SKM-1 (cell line): ENCODE data around the gene UFC1.
A peak's percentile ranks its signal among the peaks of the same experiment; 100 is the strongest.

Source experiments
- DNase-seq: peaks from one replicate; lab custom pipeline; 2025; ENCODE audit not compliant: unreplicated experiment; lab: John Stamatoyannopoulos, UW

UFC1 gene

DNA sequence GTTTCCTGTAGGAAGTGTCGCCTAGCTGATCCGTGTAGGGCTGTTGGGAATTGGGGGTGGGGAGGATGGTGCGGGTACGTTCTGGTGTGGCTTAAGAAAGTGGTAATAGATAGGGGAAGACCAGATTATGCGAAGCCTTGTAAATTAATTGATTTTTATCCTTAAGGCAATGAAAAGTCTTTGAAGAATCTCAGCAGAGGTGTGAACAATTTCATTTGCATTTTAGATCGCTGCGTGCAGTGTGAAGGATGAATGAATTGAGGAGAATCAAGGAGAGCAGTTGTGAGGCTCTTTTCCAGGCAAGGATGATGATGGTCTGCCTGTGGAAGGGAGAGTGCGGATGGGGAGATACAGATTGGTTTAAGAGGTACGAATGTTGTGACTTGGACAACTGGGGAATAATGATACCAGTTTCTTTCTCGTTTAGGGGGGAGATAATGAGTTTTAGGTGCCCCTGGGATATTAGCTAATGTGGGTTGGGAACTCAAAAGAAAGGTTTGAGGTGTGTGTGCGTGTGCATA lies 20.5 kb upstream of the UFC1 start:
- no peak for DNase-seq

DNA sequence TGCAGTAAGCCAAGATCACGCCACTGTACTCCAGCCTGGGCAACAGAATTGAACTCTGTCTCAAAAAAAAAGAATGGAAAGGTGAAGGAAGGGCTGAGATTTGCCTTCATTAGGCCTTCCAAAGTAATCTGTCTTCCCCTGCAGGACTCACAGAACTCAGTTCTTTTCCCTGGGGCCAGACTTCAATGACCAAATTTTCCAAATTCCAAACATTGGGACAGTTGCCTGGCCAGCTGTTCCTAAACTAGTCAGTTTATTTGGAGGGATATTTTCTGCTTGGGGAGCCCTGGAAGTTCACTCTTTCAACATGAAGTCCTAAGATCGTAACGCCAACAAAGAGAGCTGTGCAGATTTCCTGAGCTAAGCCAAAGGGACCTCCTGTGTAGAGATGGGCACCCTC lies 15.9 kb upstream of the UFC1 start:
- no peak for DNase-seq

DNA sequence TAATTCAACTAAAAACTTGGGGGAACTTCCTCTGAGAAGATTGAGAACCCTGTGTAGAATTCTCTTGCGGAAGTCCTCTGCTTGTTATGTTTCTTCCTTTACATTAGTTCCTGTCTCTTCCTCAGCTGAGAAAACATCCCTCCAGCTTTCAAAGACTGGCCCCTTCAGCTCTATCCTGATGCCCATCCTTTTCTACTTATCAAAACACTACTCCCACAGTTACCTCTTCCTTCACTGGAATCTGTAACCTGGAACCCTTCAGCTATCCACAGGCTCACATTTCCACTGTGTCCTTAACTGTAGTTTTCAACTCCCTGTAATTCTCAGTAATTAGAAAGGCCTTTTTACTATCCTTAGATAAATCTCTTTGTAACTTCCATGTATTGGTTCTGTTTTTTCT lies 15.3 kb upstream of the UFC1 start:
- no peak for DNase-seq

DNA sequence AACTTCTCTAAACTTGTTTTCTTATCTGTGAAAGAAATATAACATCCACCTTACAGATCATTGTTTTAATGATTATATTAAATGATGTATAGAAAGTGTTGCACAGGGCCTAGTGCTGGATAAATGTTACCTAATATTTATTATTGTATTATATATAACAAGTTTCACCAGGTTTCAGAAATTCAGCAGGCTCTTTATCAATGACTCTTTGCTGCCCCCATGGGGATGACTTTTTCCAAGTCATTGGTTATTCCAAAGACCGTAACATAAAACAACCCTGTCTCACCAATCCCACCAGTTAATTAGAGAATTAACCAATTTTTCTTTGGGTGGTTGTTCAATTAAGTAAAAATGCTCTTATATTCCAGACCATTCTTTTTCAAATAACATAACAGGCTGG lies 14.0 kb upstream of the UFC1 start:
- DNase-seq: peak; percentile 61

DNA sequence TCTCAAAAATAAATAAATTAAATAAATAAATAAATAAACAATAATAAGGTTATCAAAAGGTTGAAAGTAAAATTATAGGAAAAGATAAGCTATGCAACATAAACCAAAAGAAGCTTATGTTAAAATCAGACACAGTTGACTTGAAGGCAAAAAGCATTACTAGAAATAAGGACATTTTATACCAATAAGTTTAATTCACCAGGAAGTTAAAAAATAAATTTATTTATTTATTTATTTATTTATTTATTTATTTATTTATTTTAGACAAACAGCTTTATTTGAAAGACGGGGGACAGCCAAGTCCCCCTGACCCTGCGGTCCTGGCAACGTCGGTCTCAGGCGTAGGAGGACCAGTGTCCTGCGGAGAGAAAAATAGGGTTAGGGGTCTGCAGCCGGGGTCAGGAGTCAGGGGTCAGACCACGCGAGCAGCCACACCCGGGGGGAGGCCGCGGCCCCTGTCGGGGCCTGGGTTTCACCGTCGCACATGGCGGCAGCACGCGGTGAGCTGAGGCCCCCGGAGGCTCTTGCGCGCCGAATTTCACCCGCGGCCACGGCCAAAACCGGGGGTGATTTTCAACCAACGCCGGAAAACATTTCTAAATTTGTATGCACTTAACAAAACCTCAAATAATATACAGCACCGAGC lies 12.9 kb upstream of the UFC1 start:
- DNase-seq: no peak

DNA sequence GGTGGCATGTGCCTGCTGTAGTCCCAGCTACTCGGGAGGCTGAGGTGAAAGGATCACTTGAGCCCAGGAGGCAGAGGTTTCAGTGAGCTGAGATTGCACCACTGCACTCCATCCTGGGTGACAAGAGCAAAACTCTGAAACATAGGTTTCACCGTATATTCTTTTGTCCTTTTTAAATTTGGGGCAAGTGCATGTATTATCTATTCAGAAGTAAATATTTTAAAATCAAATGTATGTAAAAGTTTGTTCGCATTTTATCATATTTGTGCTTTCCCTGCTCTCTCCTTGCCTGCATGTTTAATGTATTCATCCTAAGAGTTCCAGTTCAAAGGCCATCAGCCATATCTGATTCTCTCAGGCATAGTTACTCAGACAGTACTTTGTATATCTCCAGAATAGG lies 7.9 kb upstream of the UFC1 start:
- no peak for DNase-seq

DNA sequence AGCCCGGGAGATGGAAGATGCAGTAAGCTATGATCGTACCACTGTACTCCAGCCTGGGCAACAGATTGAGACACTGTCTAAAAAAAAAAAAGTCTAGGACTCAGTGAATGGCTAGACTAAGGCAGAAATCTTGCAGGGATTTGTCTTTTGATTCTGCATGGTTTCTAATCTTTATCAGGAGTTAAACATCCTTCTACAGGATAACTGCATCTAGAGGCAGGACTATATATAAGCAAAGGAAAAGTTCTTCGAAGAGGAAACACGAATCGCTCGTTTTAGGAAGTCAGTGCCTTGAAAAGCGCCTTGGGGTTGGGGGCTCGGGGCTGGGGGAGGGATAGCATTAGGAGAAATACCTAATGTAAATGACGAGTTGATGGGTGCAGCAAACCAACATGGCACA lies 602 bp upstream of the UFC1 start:
- no peak for DNase-seq

DNA sequence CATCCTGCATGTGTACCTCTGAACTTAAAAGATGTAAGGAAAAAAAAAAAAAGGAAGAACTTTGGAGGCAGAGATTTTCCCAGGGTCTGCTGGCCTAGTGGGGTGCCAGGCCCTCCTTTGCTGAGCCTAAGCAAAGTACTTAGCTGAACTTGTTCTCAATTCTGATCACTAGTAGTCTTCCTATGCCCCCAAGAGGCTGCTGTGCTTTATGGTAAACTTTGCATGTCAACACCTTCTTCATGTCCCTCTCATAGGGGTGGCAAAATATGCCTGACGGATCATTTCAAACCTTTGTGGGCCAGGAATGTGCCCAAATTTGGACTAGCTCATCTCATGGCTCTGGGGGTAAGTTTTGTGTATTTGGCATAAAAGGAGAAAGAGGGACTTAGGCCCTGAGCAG lies 4.1 kb downstream of the UFC1 start:
- DNase-seq: no peak

DNA sequence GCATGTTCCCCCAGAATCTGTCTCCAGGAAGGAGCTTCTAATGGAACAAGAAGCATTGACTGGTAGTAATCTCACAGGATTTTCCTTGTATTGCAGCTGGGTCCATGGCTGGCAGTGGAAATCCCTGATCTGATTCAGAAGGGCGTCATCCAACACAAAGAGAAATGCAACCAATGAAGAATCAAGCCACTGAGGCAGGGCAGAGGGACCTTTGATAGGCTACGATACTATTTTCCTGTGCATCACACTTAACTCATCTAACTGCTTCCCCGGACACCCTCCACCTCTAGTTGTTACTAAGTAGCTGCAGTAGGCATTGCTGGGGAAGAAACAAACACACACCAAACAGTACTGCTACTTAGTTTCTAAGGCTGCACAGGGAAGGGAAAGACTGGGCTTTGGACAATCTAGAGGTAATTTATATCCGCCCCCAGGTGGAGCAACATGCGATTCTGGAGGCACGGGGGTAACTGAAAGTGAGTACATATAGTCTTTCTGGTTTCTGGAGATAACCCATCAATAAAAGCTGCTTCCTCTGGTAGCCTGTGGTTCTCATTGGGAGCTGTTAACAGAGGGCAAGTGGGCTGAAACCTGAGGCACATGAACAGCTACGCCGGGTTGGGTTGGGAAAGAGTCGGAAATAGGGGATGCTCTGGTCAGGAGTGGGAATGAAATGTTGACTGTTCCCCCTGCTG lies 4.7 kb downstream of the UFC1 start:
- no peak for DNase-seq

DNA sequence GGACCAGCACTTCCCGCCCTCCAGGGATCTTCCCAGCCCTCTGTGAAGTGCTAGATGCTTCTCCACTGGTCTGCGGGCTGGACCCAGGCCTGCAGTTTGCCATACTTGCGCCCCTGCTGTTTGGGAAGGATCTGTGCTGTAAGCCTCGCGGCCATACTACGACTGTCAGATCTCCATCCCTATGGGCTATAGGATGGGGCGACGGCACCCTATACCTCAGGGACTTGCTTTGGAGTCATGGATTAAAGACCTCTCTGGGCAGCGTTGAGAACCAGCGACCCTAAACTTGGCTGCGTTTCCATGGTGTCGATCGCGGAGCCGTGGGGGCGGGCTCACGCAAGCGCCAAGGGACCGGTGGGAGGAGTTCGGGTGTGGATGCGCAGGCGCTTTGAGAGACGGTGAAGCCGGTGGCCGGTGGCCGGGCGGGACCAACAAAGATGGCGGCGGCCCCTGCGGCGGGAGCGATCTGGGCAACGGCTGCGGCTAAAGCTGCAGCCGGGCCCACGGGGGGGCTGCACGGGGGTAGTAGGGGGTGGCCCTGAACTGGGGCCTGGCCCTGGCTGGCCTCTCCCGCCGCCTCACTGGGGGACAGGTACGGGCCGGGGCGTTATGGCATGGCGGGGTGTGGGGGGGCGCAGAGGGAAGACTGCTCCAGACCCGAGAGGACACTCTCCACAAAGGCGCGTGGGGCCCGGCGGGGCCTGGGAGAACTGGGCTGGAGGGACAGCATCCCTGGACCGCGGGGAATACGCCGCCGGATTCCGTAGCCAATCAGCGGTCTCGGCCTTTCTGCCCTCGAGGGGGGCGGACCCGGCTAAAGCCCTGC lies 5.5 kb downstream of the UFC1 start, which contains the start of gene USP21:
Gene USP21 (plus strand): TSS at position 414 of the 826 bp plus-strand sequence. CDS start 1,141 bp downstream, outside the sequence.
- peak; percentile 94 for DNase-seq

DNA sequence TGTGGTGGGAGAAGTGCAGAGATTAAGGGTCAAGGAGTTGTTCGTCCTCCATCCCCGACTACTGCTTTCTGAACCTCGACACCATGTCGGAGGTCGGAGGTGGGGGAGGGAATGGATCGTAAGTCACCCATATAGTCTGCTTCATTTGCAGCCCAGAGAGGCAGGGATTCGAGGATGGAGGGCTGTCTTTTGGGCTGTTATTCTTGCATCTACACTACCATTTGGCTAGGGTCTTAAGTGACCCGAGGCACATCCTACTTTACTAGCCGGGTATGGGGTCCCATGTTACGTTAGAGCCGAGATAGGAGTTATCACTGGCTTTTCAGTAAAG lies 6.1 kb downstream of the UFC1 start:
- no peak for DNase-seq

DNA sequence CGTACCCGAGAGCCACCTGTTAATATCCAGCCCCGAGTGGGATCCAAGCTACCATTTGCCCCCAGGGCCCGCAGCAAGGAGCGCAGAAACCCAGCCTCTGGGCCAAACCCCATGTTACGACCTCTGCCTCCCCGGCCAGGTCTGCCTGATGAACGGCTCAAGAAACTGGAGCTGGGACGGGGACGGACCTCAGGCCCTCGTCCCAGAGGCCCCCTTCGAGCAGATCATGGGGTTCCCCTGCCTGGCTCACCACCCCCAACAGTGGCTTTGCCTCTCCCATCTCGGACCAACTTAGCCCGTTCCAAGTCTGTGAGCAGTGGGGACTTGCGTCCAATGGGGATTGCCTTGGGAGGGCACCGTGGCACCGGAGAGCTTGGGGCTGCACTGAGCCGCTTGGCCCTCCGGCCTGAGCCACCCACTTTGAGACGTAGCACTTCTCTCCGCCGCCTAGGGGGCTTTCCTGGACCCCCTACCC lies 6.9 kb downstream of the UFC1 start:
- no peak for DNase-seq

DNA sequence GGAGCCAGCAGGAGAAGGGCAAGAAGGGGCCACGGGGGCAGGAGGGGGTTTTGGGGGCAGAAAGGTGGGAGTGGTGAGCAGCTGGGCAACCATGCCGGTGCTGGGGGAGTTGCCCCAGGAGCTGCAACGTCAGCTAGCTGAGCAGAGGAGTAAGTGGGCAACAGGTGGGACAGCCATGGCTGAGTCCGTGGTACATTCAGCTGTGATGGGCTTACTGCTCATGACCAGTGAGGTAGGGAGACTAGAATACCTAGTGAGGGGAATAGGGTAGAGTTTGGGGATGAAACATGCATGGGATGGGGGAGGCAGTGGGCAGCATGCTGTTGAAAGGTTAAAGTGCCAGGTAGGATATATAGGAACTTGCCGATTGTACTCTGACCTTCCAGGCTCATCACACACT lies 7.9 kb downstream of the UFC1 start:
- no peak for DNase-seq

DNA sequence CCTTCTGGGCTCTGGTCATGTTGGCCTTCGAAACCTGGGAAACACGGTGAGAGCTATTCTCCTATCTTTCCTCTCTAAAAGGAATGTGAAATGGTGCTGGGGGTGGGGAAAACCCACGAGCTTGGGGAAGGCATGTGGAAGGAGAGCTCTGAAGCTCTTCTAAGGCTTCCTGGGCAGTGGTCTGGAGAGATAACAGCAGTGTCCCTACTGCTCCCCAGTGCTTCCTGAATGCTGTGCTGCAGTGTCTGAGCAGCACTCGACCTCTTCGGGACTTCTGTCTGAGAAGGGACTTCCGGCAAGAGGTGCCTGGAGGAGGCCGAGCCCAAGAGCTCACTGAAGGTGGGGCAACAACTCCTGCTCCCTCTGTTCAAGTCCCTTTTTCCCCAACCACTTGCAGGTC lies 8.3 kb downstream of the UFC1 start:
- no peak for DNase-seq

DNA sequence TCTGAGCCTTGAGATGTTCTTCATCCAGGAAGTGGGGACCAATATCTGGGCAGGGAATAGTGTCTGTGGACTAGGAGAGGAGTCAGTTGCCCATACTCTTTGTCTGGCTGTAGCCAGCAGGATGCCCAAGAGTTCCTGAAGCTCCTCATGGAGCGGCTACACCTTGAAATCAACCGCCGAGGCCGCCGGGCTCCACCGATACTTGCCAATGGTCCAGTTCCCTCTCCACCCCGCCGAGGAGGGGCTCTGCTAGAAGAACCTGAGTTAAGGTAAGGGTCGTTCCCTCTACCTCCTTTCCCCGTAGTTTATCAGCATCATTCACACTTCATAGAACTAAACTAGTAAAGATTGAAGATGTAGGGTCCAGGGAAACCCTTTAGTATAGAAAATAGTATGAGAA lies 9.0 kb downstream of the UFC1 start:
- DNase-seq: no peak

DNA sequence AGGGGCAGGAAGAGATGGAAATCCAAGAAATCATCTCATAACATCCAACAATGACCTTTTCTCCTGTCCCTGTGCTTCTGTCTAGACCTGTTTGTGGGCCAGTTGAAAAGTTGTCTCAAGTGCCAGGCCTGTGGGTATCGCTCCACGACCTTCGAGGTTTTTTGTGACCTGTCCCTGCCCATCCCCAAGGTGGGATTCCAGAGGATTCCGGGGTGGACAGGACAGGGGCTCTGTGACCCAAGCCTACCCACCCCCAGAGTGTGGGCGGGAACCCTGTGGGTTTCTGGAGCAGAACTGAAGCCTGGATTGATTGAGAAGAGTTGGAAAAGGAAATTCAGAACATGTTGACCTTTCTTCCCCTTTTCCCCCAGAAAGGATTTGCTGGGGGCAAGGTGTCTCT lies 10.0 kb downstream of the UFC1 start:
- DNase-seq: no peak

DNA sequence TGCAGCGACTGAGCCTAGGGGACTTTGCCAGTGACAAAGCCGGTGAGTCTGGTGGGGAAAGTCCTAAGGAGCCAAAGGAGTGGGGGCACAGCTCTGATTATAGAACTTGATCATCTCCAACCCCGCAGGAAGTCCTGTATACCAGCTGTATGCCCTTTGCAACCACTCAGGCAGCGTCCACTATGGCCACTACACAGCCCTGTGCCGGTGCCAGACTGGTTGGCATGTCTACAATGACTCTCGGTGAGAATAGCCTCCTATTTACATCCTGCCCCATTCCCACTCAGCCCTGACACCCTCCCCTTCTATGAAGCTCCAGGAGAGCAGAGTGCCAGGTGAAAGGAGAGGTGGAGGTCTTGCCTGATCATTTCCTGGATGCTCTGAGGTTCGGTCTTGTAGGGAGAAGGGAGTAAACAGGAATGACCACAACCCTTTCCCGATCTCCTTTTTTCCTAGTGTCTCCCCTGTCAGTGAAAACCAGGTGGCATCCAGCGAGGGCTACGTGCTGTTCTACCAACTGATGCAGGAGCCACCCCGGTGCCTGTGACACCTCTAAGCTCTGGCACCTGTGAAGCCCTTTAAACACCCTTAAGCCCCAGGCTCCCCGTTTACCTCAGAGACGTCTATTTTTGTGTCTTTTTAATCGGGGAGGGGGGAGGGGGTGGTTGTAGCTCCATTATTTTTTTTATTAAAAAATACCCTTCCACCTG lies 11.3 kb downstream of the UFC1 start:
- no peak for DNase-seq

DNA sequence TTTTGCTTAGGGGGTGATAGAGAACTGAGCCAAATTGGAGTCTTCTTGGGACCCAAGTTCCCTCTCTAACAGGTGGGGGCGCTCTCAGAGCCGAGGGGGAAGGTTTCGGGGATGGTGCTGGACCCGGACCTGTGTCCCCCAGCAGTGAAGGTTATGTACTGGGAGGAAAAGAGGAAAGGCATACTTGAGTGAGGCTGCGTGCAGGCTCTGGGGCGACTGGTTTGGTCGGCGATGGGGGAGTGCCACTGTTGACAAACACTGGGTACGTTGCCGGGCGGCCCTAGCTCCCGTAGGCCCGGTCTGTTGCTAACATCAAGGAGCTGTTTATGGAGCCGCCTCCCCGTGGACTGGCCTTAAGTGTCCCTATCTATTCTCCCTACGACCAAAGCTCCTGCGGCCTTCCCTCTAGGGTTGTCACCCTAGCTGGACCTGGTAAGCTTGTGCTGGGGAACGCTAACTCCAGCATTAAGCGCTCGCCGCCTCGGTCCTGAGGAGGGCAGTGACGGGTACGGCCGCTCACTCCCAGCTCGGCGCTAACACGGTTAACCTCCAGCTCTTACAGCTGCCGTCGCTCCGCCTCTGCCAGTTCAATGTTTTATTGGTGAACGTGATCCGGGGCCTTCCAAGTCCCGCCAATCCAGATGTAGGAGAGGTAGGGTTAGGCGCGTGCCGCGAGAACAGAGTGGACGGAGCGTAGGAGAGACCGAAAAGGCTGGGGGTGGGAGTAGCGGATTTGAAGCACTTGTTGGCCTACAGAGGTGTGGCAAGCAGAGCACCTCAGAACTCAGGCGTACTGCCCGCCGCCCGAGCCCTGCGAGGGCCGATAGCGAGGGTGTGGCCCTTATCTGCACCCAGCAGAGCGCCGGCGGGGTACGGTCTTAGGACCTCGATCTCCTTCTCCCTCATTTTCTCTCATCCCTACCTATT lies 12.2 kb downstream of the UFC1 start, which contains the start of gene PPOX:
Gene PPOX (plus strand): TSS at position 685 of the 927 bp plus-strand sequence. CDS start 422 bp downstream, outside the sequence.
- DNase-seq: peak; percentile 99

DNA sequence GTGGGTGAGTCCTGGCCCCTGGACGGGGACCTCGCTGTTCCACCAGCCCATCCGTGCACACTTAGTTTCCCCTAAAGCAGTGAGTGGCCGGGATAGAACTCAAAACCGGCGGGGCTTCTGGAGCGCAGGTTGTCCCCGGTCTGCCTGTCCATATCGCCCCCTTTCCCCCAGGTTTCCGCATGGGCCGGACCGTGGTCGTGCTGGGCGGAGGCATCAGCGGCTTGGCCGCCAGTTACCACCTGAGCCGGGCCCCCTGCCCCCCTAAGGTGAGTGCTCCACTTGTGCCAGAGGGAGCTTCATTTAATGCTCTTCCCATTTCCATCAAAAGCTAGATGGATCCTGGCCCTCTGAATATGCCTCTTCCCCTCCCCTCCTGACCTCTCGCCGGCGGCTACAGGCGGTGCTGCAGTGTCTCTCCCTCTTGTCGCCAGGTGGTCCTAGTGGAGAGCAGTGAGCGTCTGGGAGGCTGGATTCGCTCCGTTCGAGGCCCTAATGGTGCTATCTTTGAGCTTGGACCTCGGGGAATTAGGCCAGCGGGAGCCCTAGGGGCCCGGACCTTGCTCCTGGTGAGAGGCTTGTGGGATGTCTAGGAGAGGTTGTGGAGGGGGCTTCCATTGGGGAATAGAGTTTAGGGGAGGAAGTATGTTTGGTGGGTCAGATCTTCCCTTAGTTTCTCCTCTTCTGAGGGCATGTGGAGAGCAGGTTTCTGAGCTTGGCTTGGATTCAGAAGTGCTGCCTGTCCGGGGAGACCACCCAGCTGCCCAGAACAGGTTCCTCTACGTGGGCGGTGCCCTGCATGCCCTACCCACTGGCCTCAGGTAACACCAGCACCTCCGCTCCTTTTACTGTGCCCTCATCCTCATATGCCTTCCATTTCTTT lies 13.1 kb downstream of the UFC1 start:
- peak; percentile 18 for DNase-seq
